SK-N-SH treated with all-trans-retinoic acid at 6 μM for 48 hours (cell line): ENCODE data around the gene PID1.

Experiments used
- ATAC-seq: fragments of 200-7000 bp; cut with Tn5 transposase; 3 replicates; pipeline ENCODE4 v1.9.1; 2020; ENCODE audit warnings: mild to moderate bottlenecking, moderate library complexity
- ARNTL ChIP-seq: fragments of 450-650 bp; formaldehyde crosslinking; IDR thresholded peaks from 2 replicates; pipeline ENCODE4 v1.5.0; 2020; ENCODE audit warnings: low read depth, mild to moderate bottlenecking, moderate library complexity, borderline replicate concordance
- BACH2 ChIP-seq: fragments of 250-450 bp; sonication (Bioruptor Pico); IDR thresholded peaks from 2 replicates; pipeline ENCODE4 v1.9.0; 2021; ENCODE audit warnings: mild to moderate bottlenecking, borderline replicate concordance
- CREB5 ChIP-seq: fragments of 250-450 bp; sonication (Bioruptor Pico); IDR thresholded peaks from 2 replicates; pipeline ENCODE4 v1.5.1; 2020; ENCODE audit warnings: low read depth, mild to moderate bottlenecking, moderate library complexity
- CSDC2 ChIP-seq: fragments of 250-450 bp; sonication (Bioruptor Pico); IDR thresholded peaks from 2 replicates; pipeline ENCODE4 v1.5.0; 2020; ENCODE audit warnings: mild to moderate bottlenecking, moderate library complexity
- CSRNP3 ChIP-seq: fragments of 250-450 bp; sonication (Bioruptor Pico); IDR thresholded peaks from 2 replicates; pipeline ENCODE4 v1.5.1; 2021; ENCODE audit warnings: mild to moderate bottlenecking, moderate library complexity
- ESRRG ChIP-seq: fragments of 250-450 bp; sonication (Bioruptor Pico); IDR thresholded peaks from 2 replicates; pipeline ENCODE4 v1.6.1; 2021; ENCODE audit warnings: mild to moderate bottlenecking
- GLIS3 ChIP-seq: fragments of 250-450 bp; sonication (Bioruptor Pico); IDR thresholded peaks from 2 replicates; pipeline ENCODE4 v1.5.0; 2020; ENCODE audit warnings: mild to moderate bottlenecking, moderate library complexity
- ISL1 ChIP-seq: fragments of 250-450 bp; sonication (Bioruptor Pico); IDR thresholded peaks from 2 replicates; pipeline ENCODE4 v2.1.2; 2022; ENCODE audit warnings: mild to moderate bottlenecking, moderate library complexity
- OSR1 ChIP-seq: fragments of 250-450 bp; sonication (Bioruptor Pico); IDR thresholded peaks from 2 replicates; pipeline ENCODE4 v1.8.0; 2022; ENCODE audit warnings: moderate library complexity, mild to moderate bottlenecking, inconsistent platforms
- POU6F1 ChIP-seq: fragments of 250-450 bp; sonication (Bioruptor Pico); IDR thresholded peaks from 2 replicates; pipeline ENCODE4 v1.8.0; 2021; ENCODE audit warnings: low read depth, mild to moderate bottlenecking, moderate library complexity, borderline replicate concordance
- PPARA ChIP-seq: fragments of 250-450 bp; sonication (Bioruptor Pico); IDR thresholded peaks from 2 replicates; pipeline ENCODE4 v1.5.0; 2020; ENCODE audit warnings: mild to moderate bottlenecking, borderline replicate concordance
- RARB ChIP-seq: fragments of 250-450 bp; sonication (Bioruptor Pico); IDR thresholded peaks from 2 replicates; pipeline ENCODE4 v1.8.0; 2021; ENCODE audit warnings: mild to moderate bottlenecking, moderate library complexity
- SNAI2 ChIP-seq: fragments of 250-450 bp; sonication (Bioruptor Pico); IDR thresholded peaks from 2 replicates; pipeline ENCODE4 v1.5.0; 2020; ENCODE audit warnings: mild to moderate bottlenecking, moderate library complexity
- TCF4 ChIP-seq: fragments of 250-450 bp; sonication (Bioruptor Pico); IDR thresholded peaks from 2 replicates; pipeline ENCODE4 v1.8.0; 2021; ENCODE audit warnings: mild to moderate bottlenecking, moderate library complexity, borderline replicate concordance
- TOX ChIP-seq: fragments of 250-450 bp; sonication (Bioruptor Pico); IDR thresholded peaks from 2 replicates; pipeline ENCODE4 v1.8.0; 2021; ENCODE audit warnings: mild to moderate bottlenecking, moderate library complexity, borderline replicate concordance
- TSHZ2 ChIP-seq: fragments of 250-450 bp; sonication (Bioruptor Pico); IDR thresholded peaks from 2 replicates; pipeline ENCODE4 v1.5.0; 2020; ENCODE audit warnings: mild to moderate bottlenecking, moderate library complexity
- ZC3H10 ChIP-seq: fragments of 250-450 bp; sonication (Bioruptor Pico); IDR thresholded peaks from 2 replicates; pipeline ENCODE4 v1.5.1; 2021; ENCODE audit warnings: mild to moderate bottlenecking, moderate library complexity
- ZFP3 ChIP-seq: fragments of 250-450 bp; sonication (Bioruptor Pico); IDR thresholded peaks from 2 replicates; pipeline ENCODE4 v1.5.0; 2020; ENCODE audit warnings: mild to moderate bottlenecking, moderate library complexity
- ZFP30 ChIP-seq: fragments of 450-650 bp; formaldehyde crosslinking; IDR thresholded peaks from 2 replicates; pipeline ENCODE4 v1.5.0; 2022; ENCODE audit warnings: mild to moderate bottlenecking, moderate library complexity
- ZNF565 ChIP-seq: fragments of 450-650 bp; formaldehyde crosslinking; conservative IDR thresholded peaks from 2 replicates; pipeline ENCODE4 v1.5.0; 2020; ENCODE audit warnings: low read depth, mild to moderate bottlenecking, moderate library complexity
- ZNF70 ChIP-seq: fragments of 450-650 bp; formaldehyde crosslinking; IDR thresholded peaks from 2 replicates; pipeline ENCODE4 v1.5.0; 2020; ENCODE audit warnings: mild to moderate bottlenecking, moderate library complexity
- ZNF8 ChIP-seq: fragments of 450-650 bp; formaldehyde crosslinking; IDR thresholded peaks from 2 replicates; pipeline ENCODE4 v1.5.0; 2020; ENCODE audit warnings: mild to moderate bottlenecking, moderate library complexity

PID1 gene

GRCh38 chr2:229199267-229199666 lies 71.8 kb downstream of the PID1 start:
- ATAC-seq = no peak
- no peak for TF ChIP-seq TOX
- no peak for TF ChIP-seq CSDC2 (CRISPR knock-in tag)
- TF ChIP-seq ZFP30 (CRISPR knock-in tag) = no peak
- no peak for TF ChIP-seq PPARA
- no peak for TF ChIP-seq GLIS3
- TF ChIP-seq CSRNP3 (CRISPR knock-in tag) = no peak
- TF ChIP-seq ZNF565 (CRISPR knock-in tag) = no peak
- TF ChIP-seq POU6F1 = no peak
- TF ChIP-seq OSR1 (CRISPR knock-in tag) = no peak
- no peak for TF ChIP-seq ZC3H10 (CRISPR knock-in tag)
- no peak for TF ChIP-seq ISL1 (CRISPR knock-in tag)
- TF ChIP-seq ZFP3 (CRISPR knock-in tag) = no peak
- no peak for TF ChIP-seq ESRRG (CRISPR knock-in tag)
- TF ChIP-seq TCF4 (CRISPR knock-in tag) = no peak
- no peak for TF ChIP-seq SNAI2 (CRISPR knock-in tag)
- no peak for TF ChIP-seq RARB (CRISPR knock-in tag)
- no peak for TF ChIP-seq ARNTL (CRISPR knock-in tag)
- TF ChIP-seq ZNF8 = no peak
- no peak for TF ChIP-seq TSHZ2 (CRISPR knock-in tag)

- ATAC-seq = no peak
- no peak for TF ChIP-seq CSRNP3 (CRISPR knock-in tag)
- TF ChIP-seq ESRRG (CRISPR knock-in tag) = no peak
- no peak for TF ChIP-seq ARNTL (CRISPR knock-in tag)
- TF ChIP-seq ISL1 (CRISPR knock-in tag) = no peak
- no peak for TF ChIP-seq CREB5 (CRISPR knock-in tag)
- TF ChIP-seq TSHZ2 (CRISPR knock-in tag) = no peak
- TF ChIP-seq GLIS3 = no peak
- TF ChIP-seq BACH2 (CRISPR knock-in tag) = no peak
- no peak for TF ChIP-seq ZNF70
- no peak for TF ChIP-seq POU6F1
- no peak for TF ChIP-seq TCF4 (CRISPR knock-in tag)
- TF ChIP-seq, all 23 proteins: peak for 0
These were observed 74.6 kb downstream of the PID1 start for GRCh38 chr2:229196448-229196847.
